GM04504 (cell line): ENCODE measurements around the gene SLC12A8.

Experiments
- DNase-seq: peaks from one replicate; pipeline ENCODE4 v3.0.0-alpha.2; 2012; ENCODE audit warnings: low read depth

The SLC12A8 gene

GRCh38 chr3:125154110-125154509 lies 58.4 kb downstream of the SLC12A8 start:
- DNase-seq = no peak

GRCh38 chr3:125152951-125153350 lies 59.6 kb downstream of the SLC12A8 start:
- DNase-seq = no peak

GRCh38 chr3:125151916-125152315 lies 60.6 kb downstream of the SLC12A8 start:
- no peak for DNase-seq

- DNase-seq = no peak
Observed at GRCh38 chr3:125151442-125151817, 61.1 kb downstream of the SLC12A8 start.

GRCh38 chr3:125150525-125151441 lies 61.8 kb downstream of the SLC12A8 start:
- DNase-seq = no peak

- no peak for DNase-seq
Observed at GRCh38 chr3:125149462-125149861, 63.1 kb downstream of the SLC12A8 start.

GRCh38 chr3:125148836-125149235 lies 63.7 kb downstream of the SLC12A8 start:
- no peak for DNase-seq

- no peak for DNase-seq
Observed at GRCh38 chr3:125148016-125148812, 64.3 kb downstream of the SLC12A8 start.

- no peak for DNase-seq
Observed at GRCh38 chr3:125147491-125147820, 65.1 kb downstream of the SLC12A8 start.

GRCh38 chr3:125146626-125147490 lies 65.7 kb downstream of the SLC12A8 start:
- DNase-seq = no peak

GRCh38 chr3:125145751-125146475 lies 66.6 kb downstream of the SLC12A8 start:
- DNase-seq = no peak

- no peak for DNase-seq
Observed at GRCh38 chr3:125144653-125145314, 67.8 kb downstream of the SLC12A8 start.

GRCh38 chr3:125143982-125144652 lies 68.4 kb downstream of the SLC12A8 start:
- no peak for DNase-seq

GRCh38 chr3:125143538-125143937 lies 69.0 kb downstream of the SLC12A8 start:
- no peak for DNase-seq

GRCh38 chr3:125142940-125143339 lies 69.6 kb downstream of the SLC12A8 start:
- no peak for DNase-seq

GRCh38 chr3:125142420-125142778 lies 70.1 kb downstream of the SLC12A8 start:
- DNase-seq = no peak

GRCh38 chr3:125141596-125142419 lies 70.7 kb downstream of the SLC12A8 start:
- no peak for DNase-seq

GRCh38 chr3:125140818-125141595 lies 71.5 kb downstream of the SLC12A8 start:
- no peak for DNase-seq
